Adrenal gland (tissue), 5 donors: ENCODE measurements around the gene VASH1.

ENCODE experiments used
- CTCF ChIP-seq, 6 experiments: fragments of 450-650 bp in 4 of 6; fragments of 200-600 bp in 2 of 6; sonication (generic) in 1 of 6; IDR thresholded peaks; 1 replicate in 5 of 6; 2 replicates in 1 of 6; pipeline versions ENCODE4 v1.5.1 to v1.8.0; 2016 to 2021; ENCODE audit warnings: antibody characterized with exemption in 6 of 6, mild to moderate bottlenecking in 2 of 6, moderate library complexity in 1 of 6
- POLR2A ChIP-seq, 2 donors: fragments of 450-650 bp; IDR thresholded peaks; one replicate each; pipeline ENCODE4 v1.6.1; 2017; ENCODE audit warnings: antibody characterized with exemption in 2 of 2, mild to moderate bottlenecking in 2 of 2, moderate library complexity in 1 of 2
- donor health status: DM: no; HTN: no; CAD: no.

GRCh38 chr14:76716285-76716684, 45.0 kb upstream of the VASH1 start:
- TF ChIP-seq CTCF (IDR thresholded peaks at IDR 0.05) (no peak), POLR2A (IDR thresholded peaks at IDR 0.05) (no peak)
